Measurements from ENCODE around the gene TECTA.
"Not testable (repeated sequence)": the region's sequence is repeated elsewhere in the genome, so short reads cannot be mapped to it uniquely, and the experiment has no call there.

TECTA gene

GRCh38 chr11:121223161-121223560 is 122.1 kb downstream of the TECTA start:
- Histone ChIP-seq H3K27ac (ENCODE audit: insufficient read depth, low read length, poor library complexity, severe bottlenecking) (no peak overlapping the region), H3K4me1 (ENCODE audit: control insufficient read depth, insufficient read depth, low read length, poor library complexity, severe bottlenecking) (no peaks in the 10 kb centered on the region), H3K9me3 (ENCODE audit: control insufficient read depth, low read length) (no peaks in the 10 kb centered on the region), H3K36me3 (ENCODE audit: control insufficient read depth, insufficient read depth, low read length) (no peaks in the 10 kb centered on the region), H3K27me3 (replicated peaks; ENCODE audit: control insufficient read depth, insufficient read depth, low read length, poor library complexity, severe bottlenecking) (no peaks in the 10 kb centered on the region), H3K4me3 (ENCODE audit: insufficient read depth, low read depth, low read length, poor library complexity, severe bottlenecking) (no peak overlapping the region)
- no peak for DNase-seq

- Histone ChIP-seq H3K4me1 (ENCODE audit: control insufficient read depth, insufficient read depth, low read length, poor library complexity, severe bottlenecking) (no peaks in the 10 kb centered on the region), H3K27ac (ENCODE audit: insufficient read depth, low read length, poor library complexity, severe bottlenecking) (no peak overlapping the region), H3K36me3 (ENCODE audit: control insufficient read depth, insufficient read depth, low read length) (no peaks in the 10 kb centered on the region), H3K9me3 (ENCODE audit: control insufficient read depth, low read length) (no peaks in the 10 kb centered on the region), H3K27me3 (replicated peaks; ENCODE audit: control insufficient read depth, insufficient read depth, low read length, poor library complexity, severe bottlenecking) (peaks cover 3% of the 10 kb centered on the region), H3K4me3 (ENCODE audit: insufficient read depth, low read depth, low read length, poor library complexity, severe bottlenecking) (no peak overlapping the region)
- DNase-seq = no peak
Observed at GRCh38 chr11:121225382-121225781, 124.3 kb downstream of the TECTA start.

- no peaks in the 10 kb centered on the region for H3K9me3 ChIP-seq (ENCODE audit: control insufficient read depth, low read length)
- no peak for DNase-seq
- no peak overlapping the region for H3K27ac ChIP-seq (ENCODE audit: insufficient read depth, low read length, poor library complexity, severe bottlenecking)
- H3K27me3 ChIP-seq (replicated peaks; ENCODE audit: control insufficient read depth, insufficient read depth, low read length, poor library complexity, severe bottlenecking) = peaks cover 3% of the 10 kb centered on the region
- H3K36me3 ChIP-seq (ENCODE audit: control insufficient read depth, insufficient read depth, low read length) = no peaks in the 10 kb centered on the region
- H3K4me3 ChIP-seq (ENCODE audit: insufficient read depth, low read depth, low read length, poor library complexity, severe bottlenecking) = no peak overlapping the region
- H3K4me1 ChIP-seq (ENCODE audit: control insufficient read depth, insufficient read depth, low read length, poor library complexity, severe bottlenecking) = no peaks in the 10 kb centered on the region
Observed at GRCh38 chr11:121226415-121227263, 125.6 kb downstream of the TECTA start.

- H3K27ac ChIP-seq (ENCODE audit: insufficient read depth, low read length, poor library complexity, severe bottlenecking) = no peak overlapping the region
- DNase-seq = no peak
- H3K4me1 ChIP-seq (ENCODE audit: control insufficient read depth, insufficient read depth, low read length, poor library complexity, severe bottlenecking) = no peaks in the 10 kb centered on the region
- no peaks in the 10 kb centered on the region for H3K9me3 ChIP-seq (ENCODE audit: control insufficient read depth, low read length)
- no peaks in the 10 kb centered on the region for H3K36me3 ChIP-seq (ENCODE audit: control insufficient read depth, insufficient read depth, low read length)
- peaks cover 3% of the 10 kb centered on the region for H3K27me3 ChIP-seq (replicated peaks; ENCODE audit: control insufficient read depth, insufficient read depth, low read length, poor library complexity, severe bottlenecking)
- H3K4me3 ChIP-seq (ENCODE audit: insufficient read depth, low read depth, low read length, poor library complexity, severe bottlenecking) = no peak overlapping the region
Observed at GRCh38 chr11:121228851-121229250, 127.8 kb downstream of the TECTA start.

- no peaks in the 10 kb centered on the region for H3K4me1 ChIP-seq (ENCODE audit: control insufficient read depth, insufficient read depth, low read length, poor library complexity, severe bottlenecking)
- peaks cover 3% of the 10 kb centered on the region for H3K27me3 ChIP-seq (replicated peaks; ENCODE audit: control insufficient read depth, insufficient read depth, low read length, poor library complexity, severe bottlenecking)
- no peak overlapping the region for H3K27ac ChIP-seq (ENCODE audit: insufficient read depth, low read length, poor library complexity, severe bottlenecking)
- no peak overlapping the region for H3K4me3 ChIP-seq (ENCODE audit: insufficient read depth, low read depth, low read length, poor library complexity, severe bottlenecking)
- no peaks in the 10 kb centered on the region for H3K36me3 ChIP-seq (ENCODE audit: control insufficient read depth, insufficient read depth, low read length)
- no peaks in the 10 kb centered on the region for H3K9me3 ChIP-seq (ENCODE audit: control insufficient read depth, low read length)
- DNase-seq = no peak
Observed at GRCh38 chr11:121229495-121230215, 128.6 kb downstream of the TECTA start.

- Histone ChIP-seq H3K9me3 (ENCODE audit: control insufficient read depth, low read length) (no peaks in the 10 kb centered on the region), H3K36me3 (ENCODE audit: control insufficient read depth, insufficient read depth, low read length) (no peaks in the 10 kb centered on the region), H3K4me3 (ENCODE audit: insufficient read depth, low read depth, low read length, poor library complexity, severe bottlenecking) (no peak overlapping the region), H3K27ac (ENCODE audit: insufficient read depth, low read length, poor library complexity, severe bottlenecking) (no peak overlapping the region), H3K4me1 (ENCODE audit: control insufficient read depth, insufficient read depth, low read length, poor library complexity, severe bottlenecking) (no peaks in the 10 kb centered on the region), H3K27me3 (replicated peaks; ENCODE audit: control insufficient read depth, insufficient read depth, low read length, poor library complexity, severe bottlenecking) (peaks cover 3% of the 10 kb centered on the region)
- no peak for DNase-seq
Observed at GRCh38 chr11:121231576-121232278, 130.7 kb downstream of the TECTA start.

GRCh38 chr11:121235057-121235456 is 134.0 kb downstream of the TECTA start:
- Histone ChIP-seq H3K36me3 (ENCODE audit: control insufficient read depth, insufficient read depth, low read length) (no peaks in the 10 kb centered on the region), H3K9me3 (ENCODE audit: control insufficient read depth, low read length) (no peaks in the 10 kb centered on the region), H3K4me1 (ENCODE audit: control insufficient read depth, insufficient read depth, low read length, poor library complexity, severe bottlenecking) (no peaks in the 10 kb centered on the region), H3K4me3 (ENCODE audit: insufficient read depth, low read depth, low read length, poor library complexity, severe bottlenecking) (no peak overlapping the region), H3K27me3 (replicated peaks; ENCODE audit: control insufficient read depth, insufficient read depth, low read length, poor library complexity, severe bottlenecking) (no peaks in the 10 kb centered on the region), H3K27ac (ENCODE audit: insufficient read depth, low read length, poor library complexity, severe bottlenecking) (no peak overlapping the region)
- no peak for DNase-seq

- Histone ChIP-seq H3K4me3 (ENCODE audit: insufficient read depth, low read depth, low read length, poor library complexity, severe bottlenecking) (no peak overlapping the region), H3K4me1 (ENCODE audit: control insufficient read depth, insufficient read depth, low read length, poor library complexity, severe bottlenecking) (no peaks in the 10 kb centered on the region), H3K9me3 (ENCODE audit: control insufficient read depth, low read length) (no peaks in the 10 kb centered on the region), H3K36me3 (ENCODE audit: control insufficient read depth, insufficient read depth, low read length) (no peaks in the 10 kb centered on the region), H3K27me3 (replicated peaks; ENCODE audit: control insufficient read depth, insufficient read depth, low read length, poor library complexity, severe bottlenecking) (no peaks in the 10 kb centered on the region), H3K27ac (ENCODE audit: insufficient read depth, low read length, poor library complexity, severe bottlenecking) (no peak overlapping the region)
- no peak for DNase-seq
Observed at GRCh38 chr11:121236115-121237001, 135.3 kb downstream of the TECTA start.

- H3K4me3 ChIP-seq (ENCODE audit: insufficient read depth, low read depth, low read length, poor library complexity, severe bottlenecking); H3K36me3 ChIP-seq (ENCODE audit: control insufficient read depth, insufficient read depth, low read length): not testable (repeated sequence)
Observed at GRCh38 chr11:121237247-121237646, 136.2 kb downstream of the TECTA start.

More at GRCh38 chr11:121237247-121237646, 136.2 kb downstream of the TECTA start:
- not testable (repeated sequence) for H3K4me1 ChIP-seq (ENCODE audit: control insufficient read depth, insufficient read depth, low read length, poor library complexity, severe bottlenecking); H3K9me3 ChIP-seq (ENCODE audit: control insufficient read depth, low read length); H3K27me3 ChIP-seq (replicated peaks; ENCODE audit: control insufficient read depth, insufficient read depth, low read length, poor library complexity, severe bottlenecking); H3K27ac ChIP-seq (ENCODE audit: insufficient read depth, low read length, poor library complexity, severe bottlenecking); DNase-seq

Measured in effector memory CD4-positive, alpha-beta T cell (primary cell).